Kidney epithelial cell (primary cell): ENCODE results near the gene TFAP2A. TPM values are rescaled to one million over a fixed set of nuclear protein-coding genes. Genes with fewer than 3 reads are reported as not detected.

Experiments
- DNase-seq: peaks from one replicate; pipeline ENCODE4 v3.0.0-alpha.2; 2010; ENCODE audit warnings: low read depth
- H3K27me3 ChIP-seq: 2 replicates; pipeline ENCODE4 v1.6.0; 2011; ENCODE audit warnings: low read length; ENCODE audit not compliant: control insufficient read depth, insufficient read depth
- H3K36me3 ChIP-seq: 2 replicates; pipeline ENCODE4 v1.5.1; 2011; ENCODE audit warnings: low read length; ENCODE audit not compliant: control insufficient read depth, insufficient read depth
- H3K4me3 ChIP-seq: 2 replicates; pipeline ENCODE4 v1.5.1; 2011; ENCODE audit warnings: low read depth, mild to moderate bottlenecking, control low read depth, low read length
- CTCF ChIP-seq: IDR thresholded peaks from 2 replicates; pipeline ENCODE4 v1.5.1; 2011; ENCODE audit warnings: mild to moderate bottlenecking, moderate library complexity, low read length, control low read depth, inconsistent platforms; ENCODE audit not compliant: insufficient read depth, poor library complexity, severe bottlenecking
- total RNA-seq: library from RNA; depleted of rRNA; stranded (reverse); fragments of >200 nt; gene quantifications from 2 replicates; pipeline ENCODE4 v1.2.3, GENCODE V29; 2015

TFAP2A gene
- total RNA-seq, 1 donor from 2014 or later = 11.2 TPM

GRCh38 chr6:10382322-10382721 is 32.6 kb downstream of the TFAP2A start:
- no peak for DNase-seq
- peaks cover 59% of the 10 kb centered on the region for H3K27me3 ChIP-seq
- no peak overlapping the region for H3K4me3 ChIP-seq
- no peak for TF ChIP-seq CTCF
- no peaks in the 10 kb centered on the region for H3K36me3 ChIP-seq

GRCh38 chr6:10381830-10382208 is 33.1 kb downstream of the TFAP2A start:
- DNase-seq = no peak
- Histone ChIP-seq H3K4me3 (no peak overlapping the region), H3K27me3 (peaks cover 54% of the 10 kb centered on the region), H3K36me3 (no peaks in the 10 kb centered on the region)
- no peak for TF ChIP-seq CTCF

GRCh38 chr6:10381133-10381829 is 33.6 kb downstream of the TFAP2A start:
- H3K27me3 ChIP-seq = peaks cover 53% of the 10 kb centered on the region
- no peaks in the 10 kb centered on the region for H3K36me3 ChIP-seq
- no peak overlapping the region for H3K4me3 ChIP-seq
- peak; percentile 39 for TF ChIP-seq CTCF
- DNase-seq = no peak

GRCh38 chr6:10375391-10375969 is 39.4 kb downstream of the TFAP2A start:
- Histone ChIP-seq H3K27me3 (no peaks in the 10 kb centered on the region), H3K4me3 (no peak overlapping the region), H3K36me3 (no peaks in the 10 kb centered on the region)
- no peak for DNase-seq
- TF ChIP-seq CTCF = no peak

DNA sequence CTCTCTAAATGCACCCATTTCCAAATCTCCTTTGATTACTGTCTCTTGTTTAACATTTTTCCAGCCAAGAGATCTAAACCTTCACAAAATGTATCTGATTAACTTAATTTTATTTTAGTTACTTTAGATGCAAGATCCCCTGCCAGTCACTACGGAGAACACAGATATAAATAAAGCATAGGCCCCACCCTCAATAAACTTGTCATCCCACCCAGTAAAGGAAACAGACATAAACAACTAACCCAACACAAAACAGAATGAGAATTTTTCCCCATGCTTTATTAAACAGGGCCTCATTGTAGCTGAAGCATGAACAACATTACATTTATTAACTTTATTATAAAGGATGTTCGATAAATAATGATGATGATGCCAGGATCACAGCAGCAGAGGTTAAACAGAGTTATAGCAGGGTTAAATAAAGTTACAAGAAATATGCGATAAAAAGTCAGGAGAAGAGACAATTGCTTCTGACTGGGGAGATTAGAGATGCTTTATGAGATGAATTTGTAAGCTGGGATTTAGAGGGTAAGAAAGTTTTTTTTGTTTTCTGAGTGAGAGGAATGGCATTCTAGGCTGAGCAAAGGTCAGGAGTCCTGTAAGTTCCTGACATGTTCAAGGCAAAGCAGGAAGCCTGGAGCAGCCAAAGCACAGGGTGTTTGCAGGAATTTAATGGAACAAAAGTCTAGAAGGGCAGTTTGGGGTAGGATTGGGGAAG is 41.1 kb downstream of the TFAP2A start:
- no peak for DNase-seq
- Histone ChIP-seq H3K36me3 (no peaks in the 10 kb centered on the region), H3K27me3 (no peaks in the 10 kb centered on the region), H3K4me3 (no peak overlapping the region)
- no peak for TF ChIP-seq CTCF

DNA sequence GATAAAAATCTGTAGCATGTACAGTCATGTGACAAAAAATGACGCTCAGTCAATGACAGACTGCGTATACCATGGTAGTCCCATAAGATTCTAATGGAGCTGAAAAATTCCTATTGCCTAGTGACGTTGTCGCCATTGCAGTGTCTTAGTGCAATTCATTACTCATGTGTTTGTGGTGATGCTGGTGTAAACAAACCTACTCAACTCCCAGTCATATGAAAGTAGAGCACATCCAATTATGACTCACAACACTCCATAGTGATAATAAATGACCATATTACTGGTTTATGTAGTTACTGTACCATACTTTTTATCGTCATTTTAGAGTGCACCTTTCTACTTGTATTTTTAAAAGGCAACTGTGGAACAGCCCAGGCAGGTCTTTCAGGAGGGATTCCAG is 45.0 kb downstream of the TFAP2A start:
- DNase-seq = no peak
- no peaks in the 10 kb centered on the region for H3K36me3 ChIP-seq
- no peak overlapping the region for H3K4me3 ChIP-seq
- TF ChIP-seq CTCF = no peak
- no peaks in the 10 kb centered on the region for H3K27me3 ChIP-seq
